HepG2 (cell line): Measurements from ENCODE around the gene MRPS31. TPM values are rescaled to one million over a fixed set of nuclear protein-coding genes. Genes with fewer than 3 reads are reported as not detected.

Experiments
- ATAC-seq: fragments of 200-7000 bp; cut with Tn5 transposase; 3 replicates; pipeline ENCODE4 v1.9.1; 2020; ENCODE audit warnings: mild to moderate bottlenecking, moderate library complexity
- BruUV-seq: library from RNA; stranded (reverse); fragments of 400-500 nt; replicated peaks from 2 replicates; lab custom pipeline; 2021; lab: Mats Ljungman, UMichigan
- CTCF ChIA-PET: fragments of 300-600 bp; formaldehyde crosslinking; extraction: SDS; loops from one replicate; lab custom pipeline; 2021; ENCODE audit warnings: low total read pairs, inconsistent platforms, low intra/inter-chr PET ratio; lab: Yijun Ruan, JAX
- POLR2A ChIA-PET: fragments of 350-600 bp; sonication (Branson Sonifier 250); formaldehyde crosslinking; loops from one replicate; lab custom pipeline; 2020; ENCODE audit warnings: antibody characterized with exemption, inconsistent platforms; lab: Yijun Ruan, JAX
- DNase-seq: peaks from one replicate; pipeline ENCODE4 v3.0.0-alpha.2; 2015; ENCODE audit warnings: low spot score
- FAIRE-seq: peaks from 3 replicates; lab custom pipeline; 2011; peaks lifted over from hg19 to GRCh38; lab: Jason Lieb, UNC
- H2AFZ ChIP-seq: one replicate; pipeline ENCODE4 v1.6.1; 2011; ENCODE audit warnings: low read length, inconsistent platforms
- H3K27ac ChIP-seq: fragments of 300-600 bp; 3 replicates; pipeline ENCODE4 v1.8.0; 2011; ENCODE audit warnings: mixed run types, mild to moderate bottlenecking, mixed read lengths, low read length, inconsistent platforms; ENCODE audit not compliant: insufficient read depth; ENCODE audit errors: extremely low read length
- H3K27me3 ChIP-seq, 2 experiments: fragments of 200-600 bp in 1 of 2; 2 replicates in 1 of 2; 3 replicates in 1 of 2; pipeline versions ENCODE4 v1.6.0 to v1.8.0; 2011; ENCODE audit warnings: low read length in 2 of 2, mild to moderate bottlenecking in 2 of 2, moderate library complexity in 2 of 2, inconsistent platforms in 1 of 2; ENCODE audit not compliant: insufficient read depth in 2 of 2, control insufficient read depth in 1 of 2
- H3K36me3 ChIP-seq, 2 experiments: fragments of 200-600 bp in 1 of 2; replicated peaks in 1 of 2; 2 replicates in 1 of 2; 3 replicates in 1 of 2; pipeline versions ENCODE4 v1.5.1 to v1.8.0; 2011; ENCODE audit warnings: low read length in 2 of 2, inconsistent platforms in 1 of 2; ENCODE audit not compliant: insufficient read depth in 2 of 2, control insufficient read depth in 1 of 2
- H3K4me1 ChIP-seq: 2 replicates; pipeline ENCODE4 v1.5.1; 2012; ENCODE audit warnings: low read length, inconsistent platforms; ENCODE audit not compliant: insufficient read depth
- H3K4me2 ChIP-seq: 2 replicates; pipeline ENCODE4 v1.6.0; 2011; ENCODE audit warnings: low read depth, low read length, inconsistent platforms
- H3K4me3 ChIP-seq, 3 experiments: fragments of 200-600 bp in 1 of 3; sonication (generic), shearing (Covaris generic) in 1 of 3; replicated peaks in 1 of 3; 2 replicates each; pipeline ENCODE4 v1.5.1; 2011 to 2016; ENCODE audit warnings: low read length in 3 of 3, inconsistent platforms in 2 of 3, low read depth in 2 of 3, mild to moderate bottlenecking in 2 of 3, control low read depth in 1 of 3, mixed read lengths in 1 of 3; ENCODE audit not compliant: insufficient read depth in 1 of 3
- H3K79me2 ChIP-seq: one replicate; pipeline ENCODE4 v1.6.1; 2011; ENCODE audit warnings: low read length, inconsistent platforms; ENCODE audit not compliant: insufficient read depth
- H3K9ac ChIP-seq: 2 replicates; pipeline ENCODE4 v1.6.0; 2011; ENCODE audit warnings: mild to moderate bottlenecking, low read depth, low read length, inconsistent platforms; ENCODE audit not compliant: insufficient read depth
- H3K9me3 ChIP-seq: 2 replicates; pipeline ENCODE4 v1.5.1; 2012; ENCODE audit warnings: mild to moderate bottlenecking, low read length
- H4K20me1 ChIP-seq: 2 replicates; pipeline ENCODE4 v1.6.0; 2011; ENCODE audit warnings: inconsistent platforms, mild to moderate bottlenecking, low read length, moderate library complexity; ENCODE audit not compliant: insufficient read depth
- FOXJ3 ChIP-seq: sonication (generic); formaldehyde crosslinking; IDR thresholded peaks from 2 replicates; pipeline ENCODE4 v1.4.0; 2020; ENCODE audit warnings: missing genetic modification reagents, mild to moderate bottlenecking, borderline replicate concordance
- KLF15 ChIP-seq: sonication (generic); formaldehyde crosslinking; IDR thresholded peaks from 2 replicates; pipeline ENCODE4 v1.8.1; 2023; ENCODE audit warnings: borderline replicate concordance, mild to moderate bottlenecking, inconsistent platforms, missing genetic modification reagents, mixed read lengths
- NR2C2 ChIP-seq: sonication (generic); formaldehyde crosslinking; IDR thresholded peaks from 2 replicates; pipeline ENCODE4 v1.4.0; 2020; ENCODE audit warnings: missing genetic modification reagents, mild to moderate bottlenecking, moderate library complexity, borderline replicate concordance
- STAG1 ChIP-seq: sonication (generic); formaldehyde crosslinking; IDR thresholded peaks from 2 replicates; pipeline ENCODE4 v1.4.0; 2020; ENCODE audit warnings: missing genetic modification reagents
- ZKSCAN1 ChIP-seq: fragments of 150-350 bp; IDR thresholded peaks from 2 replicates; pipeline ENCODE4 v1.6.1; 2014; ENCODE audit warnings: low read length
- WGBS: methylation state at CpG from one replicate; pipeline ENCODE4 v1.1.6; 2017; ENCODE audit warnings: low lambda C conversion rate; 5-methylcytosine and 5-hydroxymethylcytosine counted together
- in situ Hi-C: cut with HindIII; loops from 2 replicates; pipeline ENCODE4 v1.10.0; 2017; ENCODE audit warnings: low pct_unique_long_range_greater_than_20kb; ENCODE audit not compliant: extremely low pct_ligation_motif_present
- intact Hi-C: fragments of 100-400 bp; cut with micrococcal nuclease; formaldehyde crosslinking; loops from one replicate; pipeline ENCODE4 v1.10.0; 2022; ENCODE audit not compliant: unreplicated experiment
- polyA plus RNA-seq, 8 experiments: library from polyadenylated mRNA; depleted of rRNA in 3 of 8; stranded (reverse) in 7 of 8; unstranded in 1 of 8; fragments of >200 nt; fragmentation: Illumina TruSeq in 4 of 8; extraction: Trizol in 4 of 8; gene quantifications; 2 replicates each; pipeline versions ENCODE4 v1.2.1 to v1.2.3, GENCODE V29; 2011 to 2016; ENCODE audit warnings: low read depth in 4 of 8, missing spikeins in 1 of 8, mixed read lengths in 1 of 8; ENCODE audit not compliant: insufficient read depth in 1 of 8
- total RNA-seq, 5 experiments: library from RNA; depleted of rRNA; stranded (reverse); fragments of >200 nt; fragmentation: Illumina TruSeq; extraction: Trizol; gene quantifications; 2 replicates each; pipeline ENCODE4 v1.2.3, GENCODE V29; 2016; ENCODE audit warnings: low read depth in 1 of 5
- TF ChIP-seq, protein P1 (sequence below): IDR thresholded peaks from 2 replicates; pipeline ENCODE4 v1.6.1; 2012; ENCODE audit warnings: inconsistent platforms
- TF ChIP-seq, protein P2 (sequence below): sonication (generic); formaldehyde crosslinking; IDR thresholded peaks from 2 replicates; pipeline ENCODE4 v1.4.0; 2020; ENCODE audit warnings: missing genetic modification reagents

MRPS31 gene
- total and polyA plus RNA-seq, 2 of the 13 experiments (the other 11 are each of a cell fraction or from before 2014, with no cell fraction given): 23.7 to 34.1 TPM

DNA sequence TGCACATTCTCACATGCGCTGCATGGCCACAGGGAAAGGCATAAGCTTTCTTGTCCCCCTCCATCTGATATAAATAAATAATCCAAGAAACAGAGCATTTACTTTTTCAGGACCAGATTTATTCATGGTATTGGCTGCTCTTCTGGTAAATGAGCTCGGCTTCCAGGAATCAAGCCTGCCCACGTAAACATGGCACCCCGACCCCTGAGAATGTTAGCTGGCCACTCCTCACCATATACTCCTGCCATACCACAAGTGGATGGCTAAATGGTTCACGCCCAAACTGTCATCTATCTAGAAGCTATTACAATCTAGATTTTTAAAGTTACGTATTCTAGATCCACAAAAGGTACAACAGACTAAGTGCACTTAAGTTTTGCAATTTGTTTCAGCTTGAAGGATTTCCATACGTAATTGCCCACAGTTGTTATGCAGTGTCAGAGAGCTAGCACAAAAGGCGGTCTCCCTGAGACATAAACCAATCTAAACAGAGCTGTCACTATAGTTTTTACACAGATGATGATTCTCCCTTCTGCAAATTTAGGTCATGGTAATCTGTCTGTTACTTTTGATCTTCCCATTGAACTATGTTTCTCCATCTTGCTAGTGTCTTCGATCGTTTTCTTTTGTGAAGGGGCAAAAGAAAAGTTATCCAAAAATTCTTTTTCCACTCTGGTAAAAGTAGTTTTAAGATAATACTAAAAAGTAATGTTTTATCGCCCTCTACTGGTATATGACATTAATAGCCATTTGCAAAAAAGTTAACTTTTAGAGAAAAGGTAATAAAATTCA, 88.3 kb downstream of the MRPS31 start:
- Histone ChIP-seq H3K27me3 (no peaks in the 10 kb centered on the region), H3K27ac (no peak overlapping the region), H4K20me1 (no peaks in the 10 kb centered on the region), H2AFZ (no peak overlapping the region), H3K9me3 (no peaks in the 10 kb centered on the region), H3K4me1 (peaks cover 23% of the 10 kb centered on the region), H3K36me3 (no peaks in the 10 kb centered on the region), H3K4me2 (0 out of 2 replicates have a peak overlapping the region, but pooled peaks have one; percentile 14), H3K79me2 (no peaks in the 10 kb centered on the region), H3K9ac (no peak overlapping the region), H3K4me3 (no peak overlapping the region)
- BruUV-seq: no TSS peak
- whole genome bisulfite sequencing: 47% methylated on average over 11 of the region's 11 CpGs
- ChIA-PET CTCF (interaction anchor here (2.0 to 2.7 kb wide), 3 partner anchors 613 to 998 kb away, joined by 13 to 32 read pairs (median 19); no protein-coding TSS in a partner anchor), POLR2A (interaction anchor here (1.2 kb wide), 1 partner anchor 613 kb away, joined by 3 read pairs; no protein-coding TSS in a partner anchor)
- peak; percentile 36; the same call in 1 of the 3 replicates for ATAC-seq
- intact Hi-C loops: loop anchor here (1.0 kb wide), 3 partner anchors 613 to 998 kb away; no protein-coding TSS in a partner anchor
- DNase-seq: no peak
- TF ChIP-seq STAG1 (CRISPR knock-in tag) (peak; percentile 82), KLF15 (CRISPR knock-in tag) (no peak), ZKSCAN1 (no peak), NR2C2 (CRISPR knock-in tag) (no peak), FOXJ3 (no peak)
- TF ChIP-seq, protein P1, sequence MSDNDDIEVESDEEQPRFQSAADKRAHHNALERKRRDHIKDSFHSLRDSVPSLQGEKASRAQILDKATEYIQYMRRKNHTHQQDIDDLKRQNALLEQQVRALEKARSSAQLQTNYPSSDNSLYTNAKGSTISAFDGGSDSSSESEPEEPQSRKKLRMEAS: no peak
- TF ChIP-seq, protein P2, sequence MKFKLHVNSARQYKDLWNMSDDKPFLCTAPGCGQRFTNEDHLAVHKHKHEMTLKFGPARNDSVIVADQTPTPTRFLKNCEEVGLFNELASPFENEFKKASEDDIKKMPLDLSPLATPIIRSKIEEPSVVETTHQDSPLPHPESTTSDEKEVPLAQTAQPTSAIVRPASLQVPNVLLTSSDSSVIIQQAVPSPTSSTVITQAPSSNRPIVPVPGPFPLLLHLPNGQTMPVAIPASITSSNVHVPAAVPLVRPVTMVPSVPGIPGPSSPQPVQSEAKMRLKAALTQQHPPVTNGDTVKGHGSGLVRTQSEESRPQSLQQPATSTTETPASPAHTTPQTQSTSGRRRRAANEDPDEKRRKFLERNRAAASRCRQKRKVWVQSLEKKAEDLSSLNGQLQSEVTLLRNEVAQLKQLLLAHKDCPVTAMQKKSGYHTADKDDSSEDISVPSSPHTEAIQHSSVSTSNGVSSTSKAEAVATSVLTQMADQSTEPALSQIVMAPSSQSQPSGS (CRISPR knock-in tag): no peak
- in situ Hi-C loops: loop anchor here (5.0 to 25.0 kb wide), 4 partner anchors 610 to 1008 kb away; no protein-coding TSS in a partner anchor
- FAIRE-seq: peak; percentile 28
